Brain microvascular endothelial cell (primary cell): ENCODE data around the gene PZP.

Experiments
- DNase-seq: peaks from one replicate; pipeline ENCODE4 v3.0.0-alpha.2; 2020
- H3K27ac ChIP-seq: fragments of 250-450 bp; sonication (Bioruptor Pico); 2 replicates; pipeline ENCODE4 v1.5.1; 2020; ENCODE audit warnings: mild to moderate bottlenecking, moderate library complexity
- H3K27me3 ChIP-seq: fragments of 250-450 bp; sonication (Bioruptor Pico); replicated peaks from 2 replicates; pipeline ENCODE4 v1.5.1; 2020; ENCODE audit warnings: mild to moderate bottlenecking
- H3K36me3 ChIP-seq: fragments of 250-450 bp; sonication (Bioruptor Pico); replicated peaks from 2 replicates; pipeline ENCODE4 v1.5.1; 2020; ENCODE audit warnings: mild to moderate bottlenecking
- H3K4me3 ChIP-seq: 2 replicates; pipeline ENCODE4 v1.5.1; 2011; ENCODE audit warnings: low read depth, mild to moderate bottlenecking, control low read depth, low read length, moderate library complexity
- in situ Hi-C: cut with HindIII; loops from 2 replicates; pipeline ENCODE4 v1.10.0; 2017; ENCODE audit warnings: low sequenced_read_pairs, low pct_ligation_motif_present
- TF ChIP-seq, protein P1 (sequence below): IDR thresholded peaks from 2 replicates; pipeline ENCODE4 v1.5.1; 2011; ENCODE audit warnings: low read depth, mild to moderate bottlenecking, moderate library complexity, low read length, control low read depth, inconsistent platforms; ENCODE audit errors: missing control alignments

The PZP gene

DNA sequence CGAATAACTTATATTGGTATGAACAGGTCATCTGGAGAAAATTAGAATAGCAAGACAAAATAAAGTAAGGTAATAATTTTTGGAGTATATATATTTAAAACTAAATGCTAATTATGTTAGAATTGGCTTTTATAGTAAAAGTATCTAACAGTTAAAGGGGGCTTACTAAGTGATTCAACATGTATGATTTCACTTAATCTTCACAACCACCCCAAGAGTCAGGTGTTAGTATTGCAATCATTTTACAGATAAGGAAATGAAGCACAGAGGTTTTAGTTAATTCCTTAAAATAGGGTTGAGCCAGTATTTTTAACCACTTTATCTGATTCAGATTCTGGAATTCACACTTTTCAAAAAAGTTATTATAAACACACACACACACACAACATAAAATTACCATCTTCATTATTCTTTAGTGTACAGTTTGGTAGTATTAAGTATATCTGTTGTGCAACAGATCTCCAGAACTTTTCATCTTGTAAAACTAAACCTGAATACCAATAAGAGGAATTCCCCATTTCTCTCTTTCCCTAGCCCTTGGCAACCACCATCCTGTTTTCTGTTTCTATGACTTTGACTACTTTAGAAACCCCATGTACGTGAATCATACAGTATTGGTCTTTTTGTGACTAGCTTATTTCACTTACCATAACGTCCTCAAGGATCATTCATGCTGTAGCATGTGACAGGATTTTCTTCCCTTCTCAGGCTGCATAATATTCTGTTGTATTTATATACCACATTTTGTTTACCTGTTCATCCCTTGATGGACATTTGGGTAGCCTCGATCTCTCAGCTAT, 104.9 kb downstream of the PZP start:
- no peak for DNase-seq
- in situ Hi-C loops, result no loop called here
- H3K36me3 ChIP-seq, result no peaks in the 10 kb centered on the region
- TF ChIP-seq, protein P1, sequence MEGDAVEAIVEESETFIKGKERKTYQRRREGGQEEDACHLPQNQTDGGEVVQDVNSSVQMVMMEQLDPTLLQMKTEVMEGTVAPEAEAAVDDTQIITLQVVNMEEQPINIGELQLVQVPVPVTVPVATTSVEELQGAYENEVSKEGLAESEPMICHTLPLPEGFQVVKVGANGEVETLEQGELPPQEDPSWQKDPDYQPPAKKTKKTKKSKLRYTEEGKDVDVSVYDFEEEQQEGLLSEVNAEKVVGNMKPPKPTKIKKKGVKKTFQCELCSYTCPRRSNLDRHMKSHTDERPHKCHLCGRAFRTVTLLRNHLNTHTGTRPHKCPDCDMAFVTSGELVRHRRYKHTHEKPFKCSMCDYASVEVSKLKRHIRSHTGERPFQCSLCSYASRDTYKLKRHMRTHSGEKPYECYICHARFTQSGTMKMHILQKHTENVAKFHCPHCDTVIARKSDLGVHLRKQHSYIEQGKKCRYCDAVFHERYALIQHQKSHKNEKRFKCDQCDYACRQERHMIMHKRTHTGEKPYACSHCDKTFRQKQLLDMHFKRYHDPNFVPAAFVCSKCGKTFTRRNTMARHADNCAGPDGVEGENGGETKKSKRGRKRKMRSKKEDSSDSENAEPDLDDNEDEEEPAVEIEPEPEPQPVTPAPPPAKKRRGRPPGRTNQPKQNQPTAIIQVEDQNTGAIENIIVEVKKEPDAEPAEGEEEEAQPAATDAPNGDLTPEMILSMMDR, result no peak
- H3K27ac ChIP-seq, result no peak overlapping the region
- no peak overlapping the region for H3K4me3 ChIP-seq
- H3K27me3 ChIP-seq, result no peaks in the 10 kb centered on the region

DNA sequence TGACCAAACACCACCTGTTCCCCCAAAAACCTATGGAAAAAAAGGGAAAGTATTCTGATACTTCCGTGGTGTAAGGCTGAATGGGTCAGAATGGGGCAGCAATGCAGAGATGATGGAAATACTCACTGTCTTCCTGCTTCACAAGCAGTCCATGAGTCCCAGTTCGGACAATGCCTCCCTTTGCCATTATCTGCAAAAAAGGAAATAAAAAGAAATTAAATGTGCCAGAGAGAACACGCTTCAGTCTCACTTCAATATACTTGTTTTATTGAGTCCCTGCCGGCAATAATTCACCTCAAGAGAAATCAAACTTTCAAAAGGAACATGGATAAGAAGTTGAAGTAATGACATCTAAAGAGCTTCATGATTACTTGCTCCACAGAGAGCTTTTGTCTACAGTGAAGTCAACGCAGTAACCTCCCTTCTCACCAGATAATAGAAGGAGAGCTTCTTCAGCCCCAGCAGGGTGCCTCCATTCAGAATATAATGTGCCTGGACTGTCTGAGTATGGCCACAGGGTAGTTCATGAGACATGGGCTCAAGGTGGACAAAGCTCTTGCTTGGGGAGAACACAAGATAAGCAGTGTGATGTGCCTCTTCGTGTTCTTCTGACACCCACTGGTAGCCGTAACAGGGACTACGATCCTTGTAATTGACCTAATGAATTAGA, 107.0 kb downstream of the PZP start:
- TF ChIP-seq, protein P1, result no peak
- in situ Hi-C loops, result no loop called here
- DNase-seq, result no peak

DNA sequence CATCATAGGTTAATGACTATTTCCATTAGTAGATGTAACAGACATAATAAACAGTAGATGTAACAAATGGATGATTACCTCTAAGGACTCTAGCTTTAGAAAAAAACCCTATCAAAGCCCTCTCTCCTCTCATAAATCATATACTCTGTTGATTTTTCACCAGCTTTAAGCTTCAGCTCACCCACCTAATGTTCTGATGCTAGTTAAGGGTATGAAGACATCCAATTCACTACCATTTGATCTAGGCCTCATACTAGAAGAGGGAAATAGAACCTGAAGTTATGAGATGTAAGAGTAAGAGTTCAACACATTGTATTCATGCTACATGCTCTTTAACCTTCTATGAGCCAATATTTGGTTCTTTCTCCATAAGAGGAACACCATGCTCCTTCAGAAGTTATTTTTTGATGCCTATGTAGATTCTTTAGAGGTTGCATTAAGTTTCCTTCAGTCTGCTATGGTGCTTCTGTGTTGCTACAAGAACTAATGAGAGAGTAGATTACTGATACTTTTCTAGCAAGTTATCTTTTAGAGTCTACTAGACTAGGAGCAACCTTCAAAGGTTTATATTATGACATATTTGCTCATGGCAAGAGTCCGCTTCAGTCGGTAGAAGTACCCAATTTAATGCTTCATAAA, 108.5 kb downstream of the PZP start:
- in situ Hi-C loops, result no loop called here
- TF ChIP-seq, protein P1, result no peak
- DNase-seq, result no peak
- no peaks in the 10 kb centered on the region for H3K36me3 ChIP-seq
- H3K27ac ChIP-seq, result no peak overlapping the region
- no peaks in the 10 kb centered on the region for H3K27me3 ChIP-seq
- no peak overlapping the region for H3K4me3 ChIP-seq

More for the DNA sequence above, 107.0 kb downstream of the PZP start:
- Histone ChIP-seq H3K27me3 (no peaks in the 10 kb centered on the region), H3K27ac (no peak overlapping the region), H3K36me3 (no peaks in the 10 kb centered on the region), H3K4me3 (no peak overlapping the region)
